Natural killer cell (primary cell): Measurements from ENCODE around the gene ZNF813. TPM values are rescaled to one million over a fixed set of nuclear protein-coding genes. Genes with fewer than 3 reads are reported as not detected.

Source experiments
- ATAC-seq, 3 donors: fragments of 150-1000 bp in 2 of 3; fragments of 200-7000 bp in 1 of 3; cut with Tn5 transposase; 1 replicate in 1 of 3; 2 replicates in 2 of 3; pipeline ENCODE4 v1.10.0; 2021; ENCODE audit warnings: mild to moderate bottlenecking in 2 of 3, moderate library complexity in 2 of 3
- DNase-seq, 2 donors: peaks; one replicate each; pipeline versions ENCODE4 v3.0.0 to v3.0.0-alpha.2; 2013 to 2021; ENCODE audit warnings: mixed read lengths in 1 of 2
- H3K27ac ChIP-seq: one replicate; pipeline ENCODE4 v1.5.1; 2013; ENCODE audit warnings: mild to moderate bottlenecking, low read length
- H3K27me3 ChIP-seq: one replicate; pipeline ENCODE4 v1.6.1; 2013; ENCODE audit warnings: low read length; ENCODE audit not compliant: control insufficient read depth, insufficient read depth
- H3K36me3 ChIP-seq: one replicate; pipeline ENCODE4 v1.6.1; 2013; ENCODE audit warnings: low read length; ENCODE audit not compliant: control insufficient read depth, insufficient read depth
- H3K4me1 ChIP-seq: one replicate; pipeline ENCODE4 v1.6.1; 2013; ENCODE audit warnings: low read length; ENCODE audit not compliant: control insufficient read depth, insufficient read depth
- H3K4me3 ChIP-seq: one replicate; pipeline ENCODE4 v1.5.1; 2013; ENCODE audit warnings: low read length
- H3K9me3 ChIP-seq: one replicate; pipeline ENCODE4 v1.6.1; 2013; ENCODE audit warnings: low read length; ENCODE audit not compliant: control insufficient read depth, insufficient read depth
- H3K27ac Mint-ChIP-seq, 2 donors: one replicate each; pipeline ENCODE4 v1.8.0; 2022; ENCODE audit warnings: mild to moderate bottlenecking in 2 of 2, mixed read lengths in 2 of 2, moderate library complexity in 1 of 2
- H3K27me3 Mint-ChIP-seq, 2 donors: one replicate each; pipeline ENCODE4 v1.8.0; 2022; ENCODE audit warnings: low read depth in 2 of 2, mixed read lengths in 2 of 2
- H3K36me3 Mint-ChIP-seq: one replicate; pipeline ENCODE4 v1.8.0; 2022; ENCODE audit warnings: mixed read lengths
- H3K4me1 Mint-ChIP-seq, 2 donors: one replicate each; pipeline ENCODE4 v1.8.0; 2022; ENCODE audit warnings: mixed read lengths in 2 of 2
- H3K4me3 Mint-ChIP-seq: one replicate; pipeline ENCODE4 v1.8.0; 2022; ENCODE audit warnings: mild to moderate bottlenecking, moderate library complexity, mixed read lengths
- H3K9me3 Mint-ChIP-seq, 2 donors: one replicate each; pipeline ENCODE4 v1.8.0; 2022; ENCODE audit warnings: mixed read lengths in 2 of 2
- WGBS: methylation state at CpG from one replicate; pipeline ENCODE4 v1.1.7; 2013; ENCODE audit warnings: missing lambda C conversion rate; ENCODE audit not compliant: insufficient coverage; 5-methylcytosine and 5-hydroxymethylcytosine counted together
- intact Hi-C: fragments of 100-400 bp; cut with micrococcal nuclease; formaldehyde crosslinking; loops from one replicate; pipeline ENCODE4 v1.14.2; 2022
- total RNA-seq, 4 donors: library from RNA; stranded (reverse); fragments of 120-200 nt in 1 of 4; gene quantifications; one replicate each; pipeline versions ENCODE4 v1.2.3 to v1.2.4, GENCODE V29; 2013 to 2022
- TF ChIP-seq, protein P1 (sequence below): fragments of 200-600 bp; IDR thresholded peaks from one replicate; pipeline ENCODE4 v1.8.0; 2022; ENCODE audit warnings: antibody characterized with exemption

Gene ZNF813
- total RNA-seq, 3 donors from 2014 or later (not counting 1 experiment from before 2014, with no cell fraction given): 2.5 to 5.0 (median 3.1) TPM

- no peak for ATAC-seq
- Mint-ChIP-seq H3K27ac (peak overlapping the region; percentile 26 to 98), H3K9me3 (no peaks in the 10 kb centered on the region), H3K4me1 (peaks cover 18 to 20% of the 10 kb centered on the region in 2 donors), H3K4me3 (no peak overlapping the region), H3K27me3 (no peaks in the 10 kb centered on the region), H3K36me3 (no peaks in the 10 kb centered on the region)
- no peak overlapping the region for H3K4me3 ChIP-seq
- TF ChIP-seq, protein P1, sequence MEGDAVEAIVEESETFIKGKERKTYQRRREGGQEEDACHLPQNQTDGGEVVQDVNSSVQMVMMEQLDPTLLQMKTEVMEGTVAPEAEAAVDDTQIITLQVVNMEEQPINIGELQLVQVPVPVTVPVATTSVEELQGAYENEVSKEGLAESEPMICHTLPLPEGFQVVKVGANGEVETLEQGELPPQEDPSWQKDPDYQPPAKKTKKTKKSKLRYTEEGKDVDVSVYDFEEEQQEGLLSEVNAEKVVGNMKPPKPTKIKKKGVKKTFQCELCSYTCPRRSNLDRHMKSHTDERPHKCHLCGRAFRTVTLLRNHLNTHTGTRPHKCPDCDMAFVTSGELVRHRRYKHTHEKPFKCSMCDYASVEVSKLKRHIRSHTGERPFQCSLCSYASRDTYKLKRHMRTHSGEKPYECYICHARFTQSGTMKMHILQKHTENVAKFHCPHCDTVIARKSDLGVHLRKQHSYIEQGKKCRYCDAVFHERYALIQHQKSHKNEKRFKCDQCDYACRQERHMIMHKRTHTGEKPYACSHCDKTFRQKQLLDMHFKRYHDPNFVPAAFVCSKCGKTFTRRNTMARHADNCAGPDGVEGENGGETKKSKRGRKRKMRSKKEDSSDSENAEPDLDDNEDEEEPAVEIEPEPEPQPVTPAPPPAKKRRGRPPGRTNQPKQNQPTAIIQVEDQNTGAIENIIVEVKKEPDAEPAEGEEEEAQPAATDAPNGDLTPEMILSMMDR: no peak
- H3K9me3 ChIP-seq: no peaks in the 10 kb centered on the region
- H3K27ac ChIP-seq: no peak overlapping the region
- no peak for DNase-seq
- H3K36me3 ChIP-seq: peaks cover 3% of the 10 kb centered on the region
- H3K27me3 ChIP-seq: no peaks in the 10 kb centered on the region
- intact Hi-C loops: no loop called here
- 100% methylated on average over 4 of the region's 4 CpGs for WGBS
- H3K4me1 ChIP-seq: peaks cover 14% of the 10 kb centered on the region
Observed at GRCh38 chr19:53540091-53540490, 72.6 kb downstream of the ZNF813 start.

GRCh38 chr19:53541971-53542370, 74.4 kb downstream of the ZNF813 start:
- Histone ChIP-seq H3K27me3 (no peaks in the 10 kb centered on the region), H3K4me1 (peaks cover 14% of the 10 kb centered on the region), H3K4me3 (no peak overlapping the region), H3K36me3 (peaks cover 3% of the 10 kb centered on the region), H3K9me3 (no peaks in the 10 kb centered on the region), H3K27ac (no peak overlapping the region)
- intact Hi-C loops: no loop called here
- no peak for DNase-seq
- Mint-ChIP-seq H3K27ac (peak overlapping the region in 1 of 2 donors; percentile 41), H3K4me1 (peaks cover 12 to 14% of the 10 kb centered on the region in 2 donors), H3K9me3 (no peaks in the 10 kb centered on the region), H3K36me3 (no peaks in the 10 kb centered on the region), H3K4me3 (no peak overlapping the region), H3K27me3 (no peaks in the 10 kb centered on the region)
- WGBS: no CpG with 5 or more reads among the region's 1 CpG
- ATAC-seq: no peak
- TF ChIP-seq, protein P1: no peak

DNA sequence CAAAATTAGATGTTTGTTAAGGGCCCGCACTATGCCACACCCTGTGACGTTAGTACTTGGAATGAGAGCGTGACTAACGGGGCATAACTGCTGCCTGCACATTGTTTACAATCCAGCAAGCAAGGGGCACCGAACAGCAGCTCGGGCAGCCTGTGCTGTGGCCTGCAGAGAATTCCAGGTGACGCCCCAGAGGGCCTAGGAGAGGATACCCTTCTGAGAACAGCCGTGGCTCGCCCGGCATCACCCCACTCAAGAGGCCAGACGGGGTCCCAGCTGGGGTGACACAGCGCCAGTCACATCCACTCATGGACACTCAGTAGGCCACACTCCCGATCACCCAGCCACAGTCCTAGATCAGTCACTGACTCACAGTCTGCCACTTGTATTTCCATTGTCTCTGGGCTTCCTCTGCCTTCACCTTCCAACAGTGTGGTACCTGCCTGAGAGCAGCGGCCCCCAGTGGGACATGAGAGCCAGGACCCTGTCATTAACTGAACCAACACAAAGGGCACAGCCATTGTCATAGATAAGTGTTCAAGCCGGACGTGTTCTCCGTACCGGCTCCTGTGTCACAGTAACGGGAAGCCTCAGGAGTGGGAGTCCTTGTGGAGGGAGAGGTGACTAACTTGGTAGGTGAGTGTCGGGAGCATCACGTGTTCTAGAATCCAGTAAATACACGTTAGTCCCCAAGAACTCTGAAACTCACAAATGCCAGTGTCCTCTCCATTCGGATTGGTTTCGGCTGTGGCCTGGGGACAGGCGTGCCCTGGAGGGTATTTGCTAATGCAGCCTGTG, 77.9 kb downstream of the ZNF813 start:
- Mint-ChIP-seq H3K4me1 (no peaks in the 10 kb centered on the region), H3K4me3 (no peak overlapping the region), H3K9me3 (no peaks in the 10 kb centered on the region), H3K36me3 (no peaks in the 10 kb centered on the region), H3K27ac (peak overlapping the region in 1 of 2 donors; percentile 25), H3K27me3 (no peaks in the 10 kb centered on the region)
- intact Hi-C loops: no loop called here
- ATAC-seq (peak; percentile 31 to 37 (median 33)), DNase-seq (no peak)
- H3K27me3 ChIP-seq: no peaks in the 10 kb centered on the region
- TF ChIP-seq, protein P1: no peak
- no peak overlapping the region for H3K4me3 ChIP-seq
- H3K9me3 ChIP-seq: no peaks in the 10 kb centered on the region
- no peak overlapping the region for H3K27ac ChIP-seq
- WGBS: 97% methylated on average over 25 of the region's 25 CpGs
- H3K36me3 ChIP-seq: peaks cover 3% of the 10 kb centered on the region
- no peaks in the 10 kb centered on the region for H3K4me1 ChIP-seq

Other genes with a start within 250 kb of the ZNF813 start
- gene ZNF677, start 212.9 kb upstream of the ZNF813 start, total RNA-seq: 10 to 100 TPM; 16.4 to 19.8 (median 18.4) TPM
- not detected for gene VN1R2, start 209.4 kb upstream of the ZNF813 start, total RNA-seq
- gene VN1R4, start 200.0 kb upstream of the ZNF813 start, total RNA-seq: not detected
- gene ZNF845, start 134.0 kb upstream of the ZNF813 start, total RNA-seq: 10 to 100 TPM in 1 of 3 donors, 1 to 10 TPM in 2; 8.7 to 13.2 (median 9.0) TPM
- gene ZNF525, start 102.0 kb upstream of the ZNF813 start, total RNA-seq: 10 to 100 TPM; 20.7 to 27.0 (median 21.8) TPM
- gene ZNF765, start 72.6 kb upstream of the ZNF813 start, total RNA-seq: 10 to 100 TPM in 2 of 3 donors, 1 to 10 TPM in 1; 8.5 to 16.4 (median 11.8) TPM
- gene ZNF761, start 35.7 kb upstream of the ZNF813 start, total RNA-seq: 1 to 10 TPM; 6.8 to 8.9 (median 8.5) TPM
- 100 to 1,000 TPM; 153 to 245 (median 204) TPM for gene ZNF331, start 70.4 kb downstream of the ZNF813 start, total RNA-seq
- gene DPRX, start 164.3 kb downstream of the ZNF813 start, total RNA-seq: not detected